MM.1S (cell line): ENCODE data around the gene LANCL2.

ENCODE experiments used
- CTCF ChIP-seq: fragments of 300-600 bp; sonication (generic); IDR thresholded peaks from 2 replicates; pipeline ENCODE4 v1.5.1; 2016; ENCODE audit warnings: antibody characterized with exemption, low read length, mixed read lengths
- EZH2 ChIP-seq: fragments of 300-600 bp; sonication (generic); optimal IDR thresholded peaks from 2 replicates; pipeline ENCODE3; 2017; ENCODE audit warnings: low read depth, mild to moderate bottlenecking, antibody characterized with exemption, low read length, mixed read lengths
- EZH2phosphoT487 ChIP-seq: fragments of 300-600 bp; sonication (generic); IDR thresholded peaks from 2 replicates; pipeline ENCODE4 v1.6.1; 2018; ENCODE audit warnings: antibody characterized with exemption, low read length

GRCh38 chr7:55475855-55476803, 111.0 kb downstream of the LANCL2 start:
- no peak for TF ChIP-seq CTCF
- no peak for TF ChIP-seq EZH2phosphoT487
- TF ChIP-seq EZH2 = no peak
